GM12801 (cell line): Measurements from ENCODE around the gene C1orf122.
A peak's percentile ranks its signal among the peaks of the same experiment; 100 is the strongest.

Experiments used
- TF ChIP-seq, protein P1 (sequence below): IDR thresholded peaks from one replicate; pipeline ENCODE4 v1.5.1; 2011; ENCODE audit warnings: control low read depth; ENCODE audit not compliant: insufficient read length; ENCODE audit errors: extremely low read depth

C1orf122 gene

DNA sequence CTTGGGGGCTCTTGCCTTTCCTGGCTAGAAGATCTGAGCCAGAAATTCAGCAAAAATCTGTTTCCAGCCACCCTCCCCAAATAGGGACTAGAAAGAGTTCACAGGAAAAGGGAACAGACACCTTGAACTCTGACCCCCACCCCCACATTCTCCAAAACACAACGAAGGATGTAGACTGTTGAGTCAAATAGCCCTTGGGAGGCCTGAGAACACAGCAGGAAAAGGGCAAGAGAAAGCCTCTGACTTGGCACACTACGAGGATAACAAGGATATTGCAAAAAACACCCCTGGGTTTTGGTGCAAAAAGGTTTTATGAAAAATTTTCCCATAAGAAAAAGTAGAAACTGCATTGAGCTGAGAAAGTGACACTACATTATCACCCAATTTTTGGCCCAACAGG, 2.4 kb downstream of the C1orf122 start:
- TF ChIP-seq, protein P1, sequence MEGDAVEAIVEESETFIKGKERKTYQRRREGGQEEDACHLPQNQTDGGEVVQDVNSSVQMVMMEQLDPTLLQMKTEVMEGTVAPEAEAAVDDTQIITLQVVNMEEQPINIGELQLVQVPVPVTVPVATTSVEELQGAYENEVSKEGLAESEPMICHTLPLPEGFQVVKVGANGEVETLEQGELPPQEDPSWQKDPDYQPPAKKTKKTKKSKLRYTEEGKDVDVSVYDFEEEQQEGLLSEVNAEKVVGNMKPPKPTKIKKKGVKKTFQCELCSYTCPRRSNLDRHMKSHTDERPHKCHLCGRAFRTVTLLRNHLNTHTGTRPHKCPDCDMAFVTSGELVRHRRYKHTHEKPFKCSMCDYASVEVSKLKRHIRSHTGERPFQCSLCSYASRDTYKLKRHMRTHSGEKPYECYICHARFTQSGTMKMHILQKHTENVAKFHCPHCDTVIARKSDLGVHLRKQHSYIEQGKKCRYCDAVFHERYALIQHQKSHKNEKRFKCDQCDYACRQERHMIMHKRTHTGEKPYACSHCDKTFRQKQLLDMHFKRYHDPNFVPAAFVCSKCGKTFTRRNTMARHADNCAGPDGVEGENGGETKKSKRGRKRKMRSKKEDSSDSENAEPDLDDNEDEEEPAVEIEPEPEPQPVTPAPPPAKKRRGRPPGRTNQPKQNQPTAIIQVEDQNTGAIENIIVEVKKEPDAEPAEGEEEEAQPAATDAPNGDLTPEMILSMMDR = no peak

DNA sequence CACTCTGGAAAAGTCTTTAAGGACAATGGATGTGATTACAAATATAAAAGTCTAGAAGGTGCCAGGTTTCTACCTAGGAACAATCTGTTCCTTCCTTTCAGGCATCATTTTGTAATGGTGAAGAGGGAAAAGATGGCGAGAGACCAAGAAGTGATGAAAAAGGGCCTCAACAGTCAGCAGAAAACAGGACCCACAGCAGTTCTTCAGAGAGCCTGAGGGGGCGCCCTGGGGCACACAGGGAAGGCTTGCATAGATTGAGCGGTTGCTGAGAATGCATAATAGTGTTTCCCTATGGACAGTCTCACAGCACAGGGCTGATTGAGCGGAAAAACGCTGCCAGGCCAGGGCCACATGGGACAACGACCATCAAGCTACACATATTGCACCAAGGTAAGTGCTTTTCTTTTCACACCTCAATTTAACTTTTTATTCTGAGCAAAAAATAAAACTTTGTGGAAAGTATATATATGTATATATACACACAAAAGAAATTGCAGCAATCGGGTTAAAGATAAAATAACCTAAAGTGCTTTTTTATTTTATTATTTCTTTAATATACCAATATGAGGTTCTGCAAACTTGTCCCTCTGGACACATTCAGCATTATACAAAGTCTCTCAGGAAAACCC, 3.6 kb downstream of the C1orf122 start:
- TF ChIP-seq, protein P1 = peak; percentile 10

DNA sequence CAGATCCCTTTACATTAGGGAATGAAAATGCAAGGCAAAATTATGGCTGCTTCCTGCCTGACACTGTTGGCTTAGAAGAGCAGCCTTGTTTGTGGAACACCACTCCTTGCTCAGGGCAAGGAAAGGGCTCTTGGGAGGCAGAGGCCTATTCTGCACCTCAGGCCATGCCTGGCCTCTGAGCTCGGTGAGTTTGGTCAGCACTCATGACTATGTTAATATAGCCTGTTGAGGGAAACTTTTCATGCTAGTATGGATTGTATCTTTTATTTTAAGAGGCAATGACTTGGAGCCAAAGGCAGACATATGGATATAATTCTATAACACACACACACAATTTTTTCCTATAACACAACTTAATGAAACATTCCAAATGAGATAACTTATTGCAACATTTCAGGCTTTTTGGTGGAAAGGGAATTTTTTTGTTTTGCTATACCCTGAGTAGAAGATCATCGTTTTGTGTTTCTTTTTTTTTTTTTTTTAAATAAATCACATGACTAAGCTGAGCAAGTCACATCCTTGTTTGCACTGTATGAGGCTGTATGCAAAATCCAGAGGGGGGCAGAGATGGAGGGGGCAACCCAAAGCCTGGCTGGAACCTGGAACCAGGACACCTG, 6.0 kb downstream of the C1orf122 start:
- TF ChIP-seq, protein P1 = no peak

DNA sequence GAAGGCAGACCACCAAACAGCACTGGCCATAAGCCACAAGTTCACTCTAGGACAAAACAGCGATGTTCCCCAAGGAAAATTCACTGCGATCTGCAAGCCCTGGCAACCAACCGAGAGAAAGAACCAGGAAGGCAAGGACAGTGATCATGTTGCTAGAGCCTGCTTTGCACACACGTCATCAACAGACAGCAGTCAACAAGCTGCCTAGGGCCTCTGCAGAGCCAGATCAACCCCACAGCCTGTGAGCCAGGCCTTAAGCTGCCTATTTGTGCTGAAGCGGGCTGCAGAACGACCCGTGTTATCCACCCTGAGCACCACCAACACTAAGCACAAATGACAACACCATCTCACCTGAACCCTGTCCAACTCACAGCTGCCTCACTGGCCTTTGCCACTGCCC, 6.7 kb downstream of the C1orf122 start:
- TF ChIP-seq, protein P1 = no peak

DNA sequence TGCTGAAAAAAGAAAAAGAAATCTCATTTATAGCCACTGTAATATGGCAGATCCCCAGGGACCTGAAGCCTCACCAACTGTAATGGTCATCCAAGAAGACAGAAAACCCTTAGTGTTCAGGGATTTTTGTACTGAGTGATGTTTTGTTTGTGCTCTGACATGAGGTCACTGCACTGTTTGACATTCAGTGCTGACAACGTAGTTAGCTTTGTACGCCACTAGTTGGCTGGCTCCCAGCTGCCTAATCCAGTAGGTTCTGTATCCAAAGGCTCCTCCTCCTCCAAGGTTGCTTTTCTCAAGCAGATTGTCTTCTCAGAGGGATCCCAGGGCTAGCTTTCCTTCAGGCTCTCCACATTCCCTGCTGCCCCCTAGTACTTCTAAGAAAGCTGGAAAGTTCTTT, 9.9 kb downstream of the C1orf122 start:
- TF ChIP-seq, protein P1 = no peak

DNA sequence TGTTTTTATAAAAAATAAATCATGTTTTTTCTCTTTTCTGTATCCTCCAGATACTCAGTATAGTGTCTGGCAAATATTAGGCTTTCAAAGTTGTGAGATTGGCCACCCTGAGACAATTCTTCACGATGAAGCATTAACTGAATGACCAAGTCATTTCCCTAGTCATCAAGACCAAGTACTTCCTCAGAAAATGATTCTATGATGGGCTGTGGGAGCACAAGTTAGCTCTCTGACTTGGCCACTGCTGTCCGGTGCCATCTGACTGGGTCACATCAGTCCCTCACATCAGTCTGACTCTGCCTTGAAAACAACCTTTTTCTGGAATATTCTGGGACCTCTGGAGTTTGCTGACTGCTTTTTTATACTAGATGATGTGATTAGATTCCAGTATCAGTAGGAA, 13.9 kb downstream of the C1orf122 start:
- TF ChIP-seq, protein P1 = no peak

DNA sequence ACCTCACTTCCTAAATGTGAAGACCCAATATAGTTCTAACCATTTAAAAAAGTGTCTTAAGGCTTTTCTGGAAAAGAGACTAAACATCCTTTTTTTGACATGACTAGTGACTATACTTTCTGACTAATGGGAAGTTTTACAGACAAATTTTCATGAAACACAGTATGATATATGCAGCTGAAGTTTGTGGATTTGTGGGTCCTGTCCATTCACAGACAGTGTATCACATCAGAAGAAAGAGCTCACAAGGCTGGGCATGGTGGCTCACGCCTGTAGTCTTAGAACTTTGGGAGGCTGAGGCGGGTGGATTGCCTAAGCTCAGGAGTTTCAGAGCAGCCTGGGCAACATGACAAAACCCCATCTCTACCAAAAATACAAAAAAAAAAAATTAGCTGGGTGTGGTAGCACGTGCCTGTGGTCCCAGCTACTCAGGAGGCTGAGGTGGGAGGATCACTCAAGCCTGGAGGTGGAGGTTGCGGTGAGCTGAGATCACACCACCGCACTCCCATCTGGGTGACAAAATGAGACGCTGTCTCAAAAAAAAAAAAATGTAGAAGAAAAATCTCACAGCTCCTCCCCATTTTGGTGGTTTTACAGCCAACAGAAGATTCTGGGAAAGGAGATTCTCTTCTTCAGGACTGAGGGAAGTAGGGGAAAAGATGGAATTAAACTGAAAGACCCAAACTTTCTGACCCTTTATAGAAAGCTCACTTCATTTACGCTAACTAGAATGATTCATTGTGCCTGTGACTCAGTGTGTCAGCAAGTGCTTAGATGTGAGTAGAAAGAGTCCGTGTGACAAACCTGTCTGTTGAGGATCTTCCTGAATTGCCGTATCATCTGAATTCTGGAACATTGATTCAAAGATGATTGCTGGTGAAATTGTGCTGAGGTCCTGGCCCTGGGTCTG, 15.6 kb downstream of the C1orf122 start:
- TF ChIP-seq, protein P1 = no peak
